Body of pancreas (tissue), 4 donors: ENCODE measurements around the gene MICAL2.

Source experiments
- CTCF ChIP-seq, 7 experiments: fragments of 450-650 bp in 4 of 7; fragments of 200-600 bp in 3 of 7; sonication (generic) in 3 of 7; IDR thresholded peaks; one replicate each; pipeline ENCODE4 v1.5.1; 2016 to 2019; ENCODE audit warnings: antibody characterized with exemption in 7 of 7
- POLR2A ChIP-seq, 3 donors: fragments of 450-650 bp; IDR thresholded peaks; one replicate each; pipeline ENCODE4 v1.6.1; 2016; ENCODE audit warnings: antibody characterized with exemption in 3 of 3, mild to moderate bottlenecking in 2 of 3

- no peak for TF ChIP-seq POLR2A (IDR thresholded peaks at IDR 0.05)
- no peak for TF ChIP-seq CTCF (IDR thresholded peaks at IDR 0.05)
Measured at GRCh38 chr11:12212821-12213185, 102.4 kb downstream of the MICAL2 start.
